ENCODE data around the gene RNFT2. TPM values are rescaled to one million over a fixed set of nuclear protein-coding genes. Genes with fewer than 3 reads are reported as not detected.

RNFT2 gene
- total RNA-seq, 2 donors from 2014 or later, result 0.32 to 4.7 TPM

GRCh38 chr12:116881325-116881876, 143.3 kb downstream of the RNFT2 start, which contains the start of gene HRK:
Gene HRK (minus strand): TSS chr12:116881441. CDS start chr12:116881307, 134 bp downstream.
- Histone ChIP-seq H3K9me3 (no peaks in the 10 kb centered on the region), H3K27ac (no peak within 1 kb of the TSS), H3K4me3 (peak within 1 kb of the TSS; percentile 14 to 32), H3K36me3 (no peaks in the 10 kb centered on the region), H3K4me1 (replicated peaks) (peaks cover 18% of the 10 kb centered on the region), H3K27me3 (replicated peaks; ENCODE audit: insufficient read depth) (peaks cover 41% of the 10 kb centered on the region)
- no peak for DNase-seq (ENCODE audit: low spot score)
- no peak for TF ChIP-seq POLR2A (IDR thresholded peaks at IDR 0.05)
- TF ChIP-seq POLR2AphosphoS5 (IDR thresholded peaks at IDR 0.05), result no peak
- no peak for TF ChIP-seq CTCF (IDR thresholded peaks at IDR 0.05)
- 1% methylated on average over 29 of the region's 49 CpGs for WGBS
- intact Hi-C loops (cut with DNase I), result no loop called here

GRCh38 chr12:116881877-116882507, 143.9 kb downstream of the RNFT2 start:
- no peak for TF ChIP-seq POLR2AphosphoS5 (IDR thresholded peaks at IDR 0.05)
- Histone ChIP-seq H3K27ac (no peak overlapping the region), H3K4me3 (no peak overlapping the region), H3K27me3 (replicated peaks; ENCODE audit: insufficient read depth) (peaks cover 37% of the 10 kb centered on the region), H3K36me3 (no peaks in the 10 kb centered on the region), H3K9me3 (no peaks in the 10 kb centered on the region), H3K4me1 (replicated peaks) (peaks cover 18% of the 10 kb centered on the region)
- intact Hi-C loops (cut with DNase I), result no loop called here
- WGBS, result 4% methylated on average over 29 of the region's 29 CpGs
- DNase-seq (ENCODE audit: low spot score), result no peak

GRCh38 chr12:116882742-116883141, 144.6 kb downstream of the RNFT2 start:
- H3K9me3 ChIP-seq, result no peaks in the 10 kb centered on the region
- H3K4me3 ChIP-seq, result no peak overlapping the region
- H3K27ac ChIP-seq, result no peak overlapping the region
- H3K27me3 ChIP-seq (replicated peaks; ENCODE audit: insufficient read depth), result peaks cover 37% of the 10 kb centered on the region
- peaks cover 18% of the 10 kb centered on the region for H3K4me1 ChIP-seq (replicated peaks)
- intact Hi-C loops (cut with DNase I), result no loop called here
- no peak for TF ChIP-seq CTCF (IDR thresholded peaks at IDR 0.05)
- no peak for TF ChIP-seq POLR2A (IDR thresholded peaks at IDR 0.05)
- no peak for TF ChIP-seq POLR2AphosphoS5 (IDR thresholded peaks at IDR 0.05)
- 41% methylated on average over 6 of the region's 6 CpGs for WGBS
- DNase-seq (ENCODE audit: low spot score), result no peak
- H3K36me3 ChIP-seq, result no peaks in the 10 kb centered on the region

GRCh38 chr12:116884871-116885270, 146.8 kb downstream of the RNFT2 start:
- intact Hi-C loops (cut with DNase I), result no loop called here
- H3K27me3 ChIP-seq (replicated peaks; ENCODE audit: insufficient read depth), result peaks cover 21% of the 10 kb centered on the region
- WGBS, result 98% methylated on average over 3 of the region's 3 CpGs

GRCh38 chr12:116885491-116885890, 147.4 kb downstream of the RNFT2 start:
- Histone ChIP-seq H3K4me3 (no peak overlapping the region), H3K27ac (no peak overlapping the region), H3K36me3 (no peaks in the 10 kb centered on the region), H3K9me3 (no peaks in the 10 kb centered on the region), H3K4me1 (replicated peaks) (peaks cover 10% of the 10 kb centered on the region), H3K27me3 (replicated peaks; ENCODE audit: insufficient read depth) (peaks cover 19% of the 10 kb centered on the region)
- 81% methylated on average over 2 of the region's 2 CpGs for WGBS
- DNase-seq (ENCODE audit: low spot score), result no peak
- TF ChIP-seq CTCF (IDR thresholded peaks at IDR 0.05), result no peak
- TF ChIP-seq POLR2A (IDR thresholded peaks at IDR 0.05), result no peak
- no peak for TF ChIP-seq POLR2AphosphoS5 (IDR thresholded peaks at IDR 0.05)
- intact Hi-C loops (cut with DNase I), result no loop called here

More at GRCh38 chr12:116884871-116885270, 146.8 kb downstream of the RNFT2 start:
- TF ChIP-seq POLR2AphosphoS5 (IDR thresholded peaks at IDR 0.05) (no peak), POLR2A (IDR thresholded peaks at IDR 0.05) (no peak), CTCF (IDR thresholded peaks at IDR 0.05) (no peak)
- Histone ChIP-seq H3K36me3 (no peaks in the 10 kb centered on the region), H3K4me3 (no peak overlapping the region), H3K27ac (no peak overlapping the region), H3K4me1 (replicated peaks) (peaks cover 11% of the 10 kb centered on the region), H3K9me3 (no peaks in the 10 kb centered on the region)
- no peak for DNase-seq (ENCODE audit: low spot score)
